ENCODE data around the gene RNF26.

RNF26 gene

GRCh38 chr11:119371778-119372182 lies 37.5 kb downstream of the RNF26 start:
- Histone ChIP-seq H2AFZ (ENCODE audit: low read length) (no peak overlapping the region), H3K9me3 (ENCODE audit: low read length) (no peaks in the 10 kb centered on the region), H3K27me3 (ENCODE audit: insufficient read depth, low read length) (no peaks in the 10 kb centered on the region), H4K20me1 (ENCODE audit: insufficient read depth, low read length) (no peaks in the 10 kb centered on the region), H3K36me3 (ENCODE audit: insufficient read depth, low read length) (no peaks in the 10 kb centered on the region), H3F3A (ENCODE audit: insufficient read depth, low read length) (no peaks in the 10 kb centered on the region), H3K79me2 (ENCODE audit: insufficient read depth, low read length) (no peaks in the 10 kb centered on the region), H3K27ac (ENCODE audit: low read depth, low read length, poor library complexity, severe bottlenecking) (peak overlapping the region; percentile 94), H3K4me2 (ENCODE audit: low read length) (no peak overlapping the region), H3K4me3 (ENCODE audit: low read depth, low read length, poor library complexity, severe bottlenecking) (no peak overlapping the region), H3K9ac (ENCODE audit: low read length) (no peak overlapping the region; the same call in 1 of the 2 replicates), H3K4me1 (ENCODE audit: insufficient read depth, low read length, severe bottlenecking) (peaks cover 58% of the 10 kb centered on the region), H3K9me2 (ENCODE audit: low read depth, low read length) (no peaks in the 10 kb centered on the region)
- TF ChIP-seq EZH2 (IDR thresholded peaks at IDR 0.05; ENCODE audit: borderline replicate concordance, low read length) = no peak
- peak; percentile 52; the same call in 1 of the 2 replicates for TF ChIP-seq CTCF (IDR thresholded peaks at IDR 0.05; ENCODE audit: low read length)

- Histone ChIP-seq H3K4me1 (ENCODE audit: insufficient read depth, low read length, severe bottlenecking) (peaks cover 51% of the 10 kb centered on the region), H3F3A (ENCODE audit: insufficient read depth, low read length) (no peaks in the 10 kb centered on the region), H3K36me3 (ENCODE audit: insufficient read depth, low read length) (no peaks in the 10 kb centered on the region), H3K4me2 (ENCODE audit: low read length) (no peak overlapping the region), H3K79me2 (ENCODE audit: insufficient read depth, low read length) (no peaks in the 10 kb centered on the region), H3K27me3 (ENCODE audit: insufficient read depth, low read length) (no peaks in the 10 kb centered on the region), H4K20me1 (ENCODE audit: insufficient read depth, low read length) (no peaks in the 10 kb centered on the region), H2AFZ (ENCODE audit: low read length) (no peak overlapping the region), H3K9me2 (ENCODE audit: low read depth, low read length) (no peaks in the 10 kb centered on the region), H3K9me3 (ENCODE audit: low read length) (no peaks in the 10 kb centered on the region), H3K27ac (ENCODE audit: low read depth, low read length, poor library complexity, severe bottlenecking) (no peak overlapping the region), H3K9ac (ENCODE audit: low read length) (no peak overlapping the region), H3K4me3 (ENCODE audit: low read depth, low read length, poor library complexity, severe bottlenecking) (no peak overlapping the region)
- TF ChIP-seq CTCF (IDR thresholded peaks at IDR 0.05; ENCODE audit: low read length) (no peak), EZH2 (IDR thresholded peaks at IDR 0.05; ENCODE audit: borderline replicate concordance, low read length) (no peak)
These were observed 38.1 kb downstream of the RNF26 start for GRCh38 chr11:119372260-119373058.

GRCh38 chr11:119373059-119373920 lies 39.0 kb downstream of the RNF26 start:
- Histone ChIP-seq H3K4me1 (ENCODE audit: insufficient read depth, low read length, severe bottlenecking) (peaks cover 43% of the 10 kb centered on the region), H4K20me1 (ENCODE audit: insufficient read depth, low read length) (no peaks in the 10 kb centered on the region), H3K9ac (ENCODE audit: low read length) (no peak overlapping the region), H3F3A (ENCODE audit: insufficient read depth, low read length) (no peaks in the 10 kb centered on the region), H3K27ac (ENCODE audit: low read depth, low read length, poor library complexity, severe bottlenecking) (no peak overlapping the region), H3K4me3 (ENCODE audit: low read depth, low read length, poor library complexity, severe bottlenecking) (no peak overlapping the region), H3K79me2 (ENCODE audit: insufficient read depth, low read length) (no peaks in the 10 kb centered on the region), H3K4me2 (ENCODE audit: low read length) (no peak overlapping the region), H3K9me2 (ENCODE audit: low read depth, low read length) (no peaks in the 10 kb centered on the region), H3K9me3 (ENCODE audit: low read length) (no peaks in the 10 kb centered on the region), H3K36me3 (ENCODE audit: insufficient read depth, low read length) (no peaks in the 10 kb centered on the region), H2AFZ (ENCODE audit: low read length) (no peak overlapping the region), H3K27me3 (ENCODE audit: insufficient read depth, low read length) (no peaks in the 10 kb centered on the region)
- TF ChIP-seq CTCF (IDR thresholded peaks at IDR 0.05; ENCODE audit: low read length) (no peak), EZH2 (IDR thresholded peaks at IDR 0.05; ENCODE audit: borderline replicate concordance, low read length) (no peak)

All from OCI-LY1 (cell line).